Activated naive CD4-positive, alpha-beta T cell treated with anti-CD3 and anti-CD28 coated beads, Interleukin-2, amount 50 U/mL, for 72 hours (primary cell): ENCODE data around the gene PPP1R15A. TPM values are rescaled to one million over a fixed set of nuclear protein-coding genes. Genes with fewer than 3 reads are reported as not detected.
"Not testable (repeated sequence)": the region's sequence is repeated elsewhere in the genome, so short reads cannot be mapped to it uniquely, and the experiment has no call there.

Source experiments
- ATAC-seq, 2 donors: fragments of 150-1000 bp; cut with Tn5 transposase; 2 replicates each; pipeline ENCODE4 v1.10.0; 2021; ENCODE audit warnings: mild to moderate bottlenecking in 2 of 2, moderate library complexity in 2 of 2
- DNase-seq, 2 donors: peaks; one replicate each; pipeline ENCODE4 v3.0.0; 2021 to 2022; ENCODE audit warnings: low spot score in 2 of 2
- H3K27ac Mint-ChIP-seq, 2 donors: one replicate each; pipeline ENCODE4 v1.8.0; 2022; ENCODE audit warnings: mild to moderate bottlenecking in 2 of 2, mixed read lengths in 2 of 2
- H3K36me3 Mint-ChIP-seq, 2 donors: one replicate each; pipeline ENCODE4 v1.8.0; 2022; ENCODE audit warnings: mixed read lengths in 2 of 2
- H3K9me3 Mint-ChIP-seq, 2 donors: one replicate each; pipeline ENCODE4 v1.8.0; 2022; ENCODE audit warnings: mixed read lengths in 2 of 2
- total RNA-seq, 2 donors: library from RNA; stranded (reverse); gene quantifications; one replicate each; pipeline ENCODE4 v1.2.3, GENCODE V29; 2022

PPP1R15A gene
- total RNA-seq, 2 donors from 2014 or later: 93.1 to 133 TPM

DNA sequence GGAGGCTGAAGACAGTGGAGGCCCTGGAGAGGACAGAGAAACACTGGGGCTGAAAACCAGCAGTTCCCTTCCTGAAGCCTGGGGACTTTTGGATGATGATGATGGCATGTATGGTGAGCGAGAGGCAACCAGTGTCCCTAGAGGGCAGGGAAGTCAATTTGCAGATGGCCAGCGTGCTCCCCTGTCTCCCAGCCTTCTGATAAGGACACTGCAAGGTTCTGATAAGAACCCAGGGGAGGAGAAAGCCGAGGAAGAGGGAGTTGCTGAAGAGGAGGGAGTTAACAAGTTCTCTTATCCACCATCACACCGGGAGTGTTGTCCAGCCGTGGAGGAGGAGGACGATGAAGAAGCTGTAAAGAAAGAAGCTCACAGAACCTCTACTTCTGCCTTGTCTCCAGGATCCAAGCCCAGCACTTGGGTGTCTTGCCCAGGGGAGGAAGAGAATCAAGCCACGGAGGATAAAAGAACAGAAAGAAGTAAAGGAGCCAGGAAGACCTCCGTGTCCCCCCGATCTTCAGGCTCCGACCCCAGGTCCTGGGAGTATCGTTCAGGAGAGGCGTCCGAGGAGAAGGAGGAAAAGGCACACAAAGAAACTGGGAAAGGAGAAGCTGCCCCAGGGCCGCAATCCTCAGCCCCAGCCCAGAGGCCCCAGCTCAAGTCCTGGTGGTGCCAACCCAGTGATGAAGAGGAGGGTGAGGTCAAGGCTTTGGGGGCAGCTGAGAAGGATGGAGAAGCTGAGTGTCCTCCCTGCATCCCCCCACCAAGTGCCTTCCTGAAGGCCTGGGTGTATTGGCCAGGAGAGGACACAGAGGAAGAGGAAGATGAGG lies 1.5 kb downstream of the PPP1R15A start:
- Mint-ChIP-seq H3K27ac (peak overlapping the region; percentile 100), H3K9me3 (no peaks in the 10 kb centered on the region), H3K36me3 (peaks cover 42 to 61% of the 10 kb centered on the region in 2 donors)
- ATAC-seq (no peak), DNase-seq (peak in 1 of 2 donors; percentile 40)

DNA sequence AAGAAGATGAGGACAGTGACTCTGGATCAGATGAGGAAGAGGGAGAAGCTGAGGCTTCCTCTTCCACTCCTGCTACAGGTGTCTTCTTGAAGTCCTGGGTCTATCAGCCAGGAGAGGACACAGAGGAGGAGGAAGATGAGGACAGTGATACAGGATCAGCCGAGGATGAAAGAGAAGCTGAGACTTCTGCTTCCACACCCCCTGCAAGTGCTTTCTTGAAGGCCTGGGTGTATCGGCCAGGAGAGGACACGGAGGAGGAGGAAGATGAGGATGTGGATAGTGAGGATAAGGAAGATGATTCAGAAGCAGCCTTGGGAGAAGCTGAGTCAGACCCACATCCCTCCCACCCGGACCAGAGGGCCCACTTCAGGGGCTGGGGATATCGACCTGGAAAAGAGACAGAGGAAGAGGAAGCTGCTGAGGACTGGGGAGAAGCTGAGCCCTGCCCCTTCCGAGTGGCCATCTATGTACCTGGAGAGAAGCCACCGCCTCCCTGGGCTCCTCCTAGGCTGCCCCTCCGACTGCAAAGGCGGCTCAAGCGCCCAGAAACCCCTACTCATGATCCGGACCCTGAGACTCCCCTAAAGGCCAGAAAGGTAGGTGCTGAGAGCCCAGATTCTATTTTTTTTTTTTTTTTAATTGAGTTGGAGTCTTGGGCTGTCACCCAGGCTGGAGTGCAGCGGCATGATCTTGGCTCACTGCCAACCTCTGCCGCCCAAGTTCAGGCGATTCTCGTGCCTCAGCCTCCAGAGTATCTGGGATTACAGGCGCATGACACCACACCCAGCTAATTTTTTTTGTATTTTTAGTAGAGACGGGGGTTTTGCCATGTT lies 2.3 kb downstream of the PPP1R15A start:
- ATAC-seq (peak; percentile 3), DNase-seq (peak in 1 of 2 donors; percentile 51)
- Mint-ChIP-seq H3K36me3 (peaks cover 42 to 62% of the 10 kb centered on the region in 2 donors), H3K27ac (peak overlapping the region; percentile 100), H3K9me3 (no peaks in the 10 kb centered on the region)

DNA sequence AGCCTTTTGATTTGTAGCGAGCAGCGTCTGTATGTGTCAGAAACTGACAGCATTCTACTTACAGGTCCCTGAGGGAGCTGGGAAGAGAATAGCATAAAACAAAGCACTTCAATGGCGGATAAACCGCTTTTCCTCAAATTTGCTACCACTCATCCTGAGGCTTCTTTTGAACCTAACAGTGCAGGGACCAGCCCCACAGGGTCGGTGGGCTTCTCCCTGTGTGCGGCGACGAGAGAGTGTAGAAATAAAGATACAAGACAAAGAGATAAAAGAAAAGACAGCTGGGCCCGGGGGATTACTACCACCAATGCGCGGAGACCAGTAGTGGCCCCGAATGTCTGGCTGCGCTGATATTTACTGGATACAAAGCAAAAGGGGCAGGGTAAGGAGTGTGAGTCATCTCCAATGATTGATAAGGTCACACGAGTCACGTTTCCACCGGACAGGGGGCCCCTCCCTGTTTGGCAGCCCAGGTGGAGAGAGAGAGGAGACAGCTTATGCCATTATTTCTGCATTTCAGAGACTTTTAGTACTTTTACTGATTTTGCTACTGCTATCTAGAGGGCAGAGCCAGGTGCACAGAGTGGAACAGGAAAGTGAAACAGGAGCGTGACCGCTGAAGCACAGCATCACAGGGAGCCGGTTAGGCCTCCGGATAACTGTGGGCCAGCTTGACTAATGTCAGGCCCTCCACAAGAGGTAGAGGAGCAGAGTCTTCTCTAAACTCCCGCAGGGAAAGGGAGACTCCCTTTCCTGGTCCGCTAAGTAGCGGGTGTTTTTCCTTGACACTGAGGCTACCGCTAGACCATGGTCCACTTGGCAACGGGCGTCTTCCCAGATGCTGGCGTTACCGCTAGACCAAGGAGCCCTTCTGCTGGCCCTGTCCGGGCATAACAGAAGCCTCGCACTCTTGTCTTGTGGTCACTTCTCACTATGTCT lies 4.1 kb downstream of the PPP1R15A start:
- DNase-seq: peak; percentile 67 to 77
- ATAC-seq, H3K9me3 Mint-ChIP-seq: not testable (repeated sequence)
- Mint-ChIP-seq H3K27ac (peak overlapping the region; percentile 100), H3K36me3 (peaks cover 42 to 62% of the 10 kb centered on the region in 2 donors)

DNA sequence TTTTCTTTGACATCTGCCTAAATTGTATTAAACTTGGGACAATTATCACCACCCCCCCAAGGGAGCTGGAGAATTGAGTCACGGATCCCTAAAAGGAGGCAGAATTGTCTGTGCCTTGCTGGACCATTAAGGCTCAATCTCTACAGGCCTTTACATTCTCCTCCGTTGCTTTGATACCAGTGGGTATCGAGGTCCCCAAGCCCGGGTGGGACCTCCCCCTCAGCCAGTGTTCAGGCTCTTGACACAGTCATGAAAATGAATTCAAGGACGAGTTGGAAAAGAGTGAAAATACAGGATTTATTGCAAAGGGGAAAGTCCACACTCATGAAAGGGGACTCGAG lies 5.6 kb downstream of the PPP1R15A start:
- no peak for ATAC-seq
- H3K27ac Mint-ChIP-seq: peak overlapping the region; percentile 79 to 88
- no peaks in the 10 kb centered on the region for H3K9me3 Mint-ChIP-seq
- no peak for DNase-seq
- H3K36me3 Mint-ChIP-seq: peaks cover 34 to 55% of the 10 kb centered on the region in 2 donors

DNA sequence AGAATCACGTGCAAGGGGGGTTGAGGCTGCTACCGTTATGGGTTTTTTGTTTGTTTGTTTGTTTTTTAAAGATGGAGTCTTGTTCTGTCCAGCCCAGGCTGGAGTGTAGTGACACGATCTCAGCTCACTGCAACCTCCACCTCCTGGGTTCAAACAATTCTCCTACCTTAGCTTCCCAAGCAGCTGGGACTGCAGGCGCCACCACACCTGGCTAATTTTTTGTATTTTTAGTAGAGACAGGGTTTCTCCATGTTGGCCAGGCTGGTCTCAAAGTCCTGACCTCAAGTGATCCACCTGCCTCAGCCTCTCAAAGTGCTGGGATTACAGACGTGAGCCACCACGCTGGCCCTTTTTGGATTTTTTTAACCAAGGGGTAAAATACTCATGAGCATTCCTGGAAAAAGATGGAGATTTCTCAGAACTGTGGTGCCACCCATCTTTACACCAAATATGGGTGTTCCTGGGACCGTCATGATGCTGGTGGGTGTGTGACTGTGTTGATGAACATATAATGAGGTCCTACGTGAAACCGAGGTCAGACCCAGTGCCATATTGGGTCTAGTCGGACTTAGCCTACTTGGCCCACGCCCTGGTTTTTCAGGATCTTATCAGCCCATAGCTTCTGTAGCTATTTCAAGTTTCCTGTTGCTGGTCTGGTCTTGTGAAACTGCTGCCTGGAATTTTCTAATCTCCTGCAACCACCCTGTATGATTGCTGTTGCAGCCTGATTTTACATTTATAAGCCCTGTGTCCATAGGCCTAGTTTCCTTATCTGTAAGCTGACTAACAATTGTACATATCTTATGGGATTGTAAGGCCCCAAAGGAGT lies 6.2 kb downstream of the PPP1R15A start:
- ATAC-seq (no peak), DNase-seq (peak in 1 of 2 donors; percentile 37)
- H3K9me3 Mint-ChIP-seq: no peaks in the 10 kb centered on the region
- H3K27ac Mint-ChIP-seq: peak overlapping the region; percentile 79 to 88
- peaks cover 29 to 49% of the 10 kb centered on the region in 2 donors for H3K36me3 Mint-ChIP-seq

DNA sequence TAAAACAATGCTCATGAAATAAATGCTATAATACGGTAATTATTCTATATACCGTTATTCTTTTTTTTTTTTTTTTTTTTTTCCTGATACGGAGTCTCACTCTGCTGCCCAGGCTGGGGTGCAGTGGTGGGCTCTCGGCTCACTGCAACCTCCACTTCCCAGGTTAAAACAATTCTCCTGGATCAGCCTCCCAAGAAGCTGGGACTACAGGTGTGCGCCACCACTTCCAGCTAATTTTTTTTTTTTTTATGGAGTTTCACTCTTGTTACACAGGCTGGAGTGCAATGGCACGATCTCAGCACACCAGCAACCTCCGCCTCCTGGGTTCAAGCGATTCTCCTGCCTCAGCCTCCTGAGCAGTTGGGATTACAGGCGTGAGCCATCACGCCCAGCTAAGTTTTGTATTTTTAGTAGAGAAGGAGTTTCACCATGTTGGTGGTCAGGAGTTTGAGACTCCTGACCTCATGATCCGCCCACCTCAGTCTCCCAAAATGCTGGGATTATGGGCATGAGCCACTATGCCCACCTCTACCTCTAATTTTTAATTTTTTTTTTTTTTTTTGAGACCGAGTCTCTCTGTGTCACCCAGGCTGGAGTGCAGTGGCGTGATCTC lies 6.9 kb downstream of the PPP1R15A start:
- Mint-ChIP-seq H3K36me3 (peaks cover 21 to 42% of the 10 kb centered on the region in 2 donors), H3K27ac (peak overlapping the region in 1 of 2 donors; percentile 92), H3K9me3 (no peaks in the 10 kb centered on the region)
- ATAC-seq (no peak), DNase-seq (no peak)

DNA sequence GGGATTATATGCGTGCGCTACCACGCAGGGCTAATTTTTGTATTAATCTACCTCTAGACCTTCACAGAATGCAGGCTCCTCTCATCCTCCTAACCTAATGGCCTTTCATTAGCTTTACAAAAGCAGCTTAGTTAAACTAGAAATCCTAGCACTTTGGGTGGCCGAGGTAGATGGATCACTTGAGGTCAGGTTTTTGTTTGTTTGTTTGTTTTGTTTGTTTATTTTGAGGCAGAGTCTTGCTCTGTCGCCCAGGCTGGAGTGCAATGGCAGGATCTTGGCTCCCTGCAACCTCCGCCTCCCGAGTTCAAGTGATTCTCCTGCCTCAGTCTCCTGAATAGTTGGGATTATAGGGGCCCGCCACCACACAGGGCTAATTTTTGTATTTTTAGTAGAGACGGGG lies 7.5 kb downstream of the PPP1R15A start:
- not testable (repeated sequence) for DNase-seq

DNA sequence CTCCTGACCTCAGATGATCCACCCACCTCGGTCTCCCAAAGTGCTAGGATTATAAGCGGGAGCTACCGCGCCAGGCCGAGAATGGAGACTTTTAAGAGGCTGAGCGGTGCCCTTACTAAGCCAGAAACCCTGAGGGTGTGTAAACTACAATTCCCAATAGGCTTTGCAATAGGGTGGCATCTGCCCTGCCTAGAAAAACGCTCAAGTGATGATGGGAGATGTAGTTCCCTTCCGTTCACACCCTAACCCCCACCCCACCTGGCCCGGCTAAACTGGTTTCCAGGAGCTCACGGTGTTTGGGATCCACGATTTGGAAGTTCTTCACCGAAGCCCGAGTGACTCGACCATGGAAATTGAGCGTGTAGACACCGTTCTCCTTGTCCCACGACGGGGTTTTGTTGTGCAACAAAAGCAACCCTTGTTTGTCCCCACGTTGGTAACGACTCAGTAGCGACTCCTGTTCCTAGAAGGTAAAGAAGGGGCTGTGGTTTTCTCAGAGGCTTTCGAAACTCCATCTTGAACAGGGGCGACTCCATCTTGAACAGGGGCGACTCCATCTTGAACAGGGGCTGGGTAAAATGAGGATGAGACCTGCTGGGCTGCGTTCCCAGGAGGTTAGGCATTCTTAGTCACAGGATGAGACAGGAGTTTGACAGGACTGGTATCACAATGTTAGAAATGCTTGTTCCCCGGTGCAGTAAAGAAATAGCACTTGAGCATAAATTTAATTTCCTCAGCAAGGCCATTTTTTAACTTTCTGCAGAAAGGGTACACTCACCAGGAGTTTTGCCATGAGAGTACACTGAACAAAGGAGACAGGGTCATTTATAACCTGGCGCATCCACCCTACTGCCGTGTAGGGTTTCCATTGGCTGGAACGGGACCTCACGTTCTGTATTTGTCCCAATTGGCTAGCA lies 9.8 kb downstream of the PPP1R15A start:
- H3K36me3 Mint-ChIP-seq: peaks cover 7 to 17% of the 10 kb centered on the region in 2 donors
- H3K27ac Mint-ChIP-seq: peak overlapping the region; percentile 64 to 73
- ATAC-seq: peak; percentile 9 to 32
- no peaks in the 10 kb centered on the region for H3K9me3 Mint-ChIP-seq
- DNase-seq: no peak

More for the DNA sequence above, 7.5 kb downstream of the PPP1R15A start:
- H3K9me3 Mint-ChIP-seq, ATAC-seq: not testable (repeated sequence)
- Mint-ChIP-seq H3K36me3 (peaks cover 16 to 36% of the 10 kb centered on the region in 2 donors), H3K27ac (peak overlapping the region; percentile 53 to 92)

DNA sequence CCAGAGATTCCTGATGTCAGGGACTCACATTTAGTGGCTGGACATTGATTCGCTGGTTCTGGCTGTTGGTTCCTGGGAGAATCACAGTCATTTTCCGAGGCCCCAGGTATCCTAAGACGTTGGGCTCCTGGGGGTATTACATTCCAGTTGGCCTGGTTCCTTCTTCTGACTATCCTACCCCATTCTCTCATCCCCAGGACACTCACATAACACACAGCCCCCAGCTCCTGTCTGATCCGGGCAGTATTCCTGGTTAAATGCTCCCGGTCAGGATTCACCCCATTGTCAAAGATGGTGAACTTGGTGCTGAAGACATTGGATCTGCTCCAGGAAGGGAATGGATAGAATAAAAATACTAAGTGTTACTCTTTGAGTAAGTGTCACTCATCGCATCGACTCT lies 11.5 kb downstream of the PPP1R15A start:
- Mint-ChIP-seq H3K27ac (peak overlapping the region in 1 of 2 donors; percentile 76), H3K9me3 (no peaks in the 10 kb centered on the region), H3K36me3 (peaks cover 0 to under 1% of the 10 kb centered on the region in 2 donors)
- no peak for DNase-seq
- ATAC-seq: peak in 1 of 2 donors; percentile 2

DNA sequence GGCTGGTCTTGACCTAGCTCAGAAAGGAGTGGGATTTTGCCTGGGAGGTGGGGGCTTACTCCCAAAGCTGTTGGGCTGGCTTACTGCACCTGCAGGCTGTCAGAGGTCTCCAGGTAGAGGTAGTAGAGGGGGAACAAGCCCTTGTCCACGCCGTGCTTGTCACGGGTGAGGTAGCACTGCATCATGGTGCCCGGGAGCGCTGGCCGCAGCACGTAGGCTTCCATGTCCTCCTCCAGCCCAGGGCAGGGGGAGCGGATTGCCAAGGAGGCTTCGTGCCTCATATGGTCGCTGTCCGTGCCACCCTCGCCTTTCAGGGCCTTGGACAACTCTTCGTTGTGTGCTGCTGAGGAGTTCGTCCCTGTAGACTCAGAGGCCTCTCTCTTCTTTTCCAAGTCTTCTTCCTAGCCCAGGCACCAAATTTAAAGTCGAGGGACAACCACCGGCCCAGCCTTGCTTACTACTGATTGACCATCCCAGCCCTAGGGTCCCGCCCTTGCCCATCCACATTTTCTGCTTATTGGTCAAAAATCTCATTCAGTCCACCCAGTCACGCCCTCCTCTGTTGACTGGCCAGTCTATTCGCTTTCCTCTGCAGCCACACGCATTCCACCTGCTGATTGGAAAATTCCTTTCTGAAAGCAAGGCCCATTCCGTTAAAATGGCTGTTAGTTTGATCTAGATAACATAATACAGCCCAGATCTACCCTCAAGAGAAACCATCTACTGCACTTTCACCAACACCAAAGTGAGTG lies 15.8 kb downstream of the PPP1R15A start:
- DNase-seq: no peak
- ATAC-seq: no peak
- Mint-ChIP-seq H3K36me3 (no peaks in the 10 kb centered on the region), H3K27ac (no peak overlapping the region), H3K9me3 (no peaks in the 10 kb centered on the region)

DNA sequence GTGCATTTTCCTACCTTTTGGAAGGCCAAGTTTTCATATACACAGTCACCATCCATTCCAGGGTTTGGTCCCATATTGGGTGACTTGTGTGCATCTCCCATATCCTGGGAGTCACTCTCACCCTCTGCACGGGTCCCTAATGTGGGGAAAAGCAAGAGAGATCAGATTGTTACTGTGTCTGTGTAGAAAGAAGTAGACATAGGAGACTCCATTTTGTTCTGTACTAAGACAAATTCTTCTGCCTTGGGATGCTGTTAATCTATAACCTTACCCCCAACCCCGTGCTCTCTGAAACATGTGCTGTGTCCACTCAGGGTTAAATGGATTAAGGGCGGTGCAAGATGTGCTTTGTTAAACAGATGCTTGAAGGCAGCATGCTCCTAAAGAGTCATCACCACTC lies 17.3 kb downstream of the PPP1R15A start:
- H3K9me3 Mint-ChIP-seq, H3K27ac Mint-ChIP-seq, H3K36me3 Mint-ChIP-seq, DNase-seq, ATAC-seq: not testable (repeated sequence)

DNA sequence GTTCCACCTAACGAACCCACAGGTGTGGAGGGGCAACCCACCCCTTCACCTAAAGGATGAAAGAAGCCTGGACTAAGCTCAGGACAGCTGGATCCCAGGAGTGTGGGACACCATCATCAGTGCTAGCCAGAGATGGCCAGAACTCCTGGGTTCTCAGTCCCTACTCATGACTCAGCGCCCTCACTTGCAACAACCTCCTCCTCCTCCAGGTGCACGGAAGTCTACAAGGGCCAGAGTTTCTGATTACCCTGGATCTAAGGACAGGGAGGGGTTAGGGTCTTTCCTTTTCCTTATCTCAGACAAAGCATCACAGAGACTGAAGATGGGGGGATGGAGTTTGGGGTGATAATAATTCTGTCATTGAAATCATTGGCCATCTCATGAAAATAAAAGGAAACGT lies 18.3 kb downstream of the PPP1R15A start:
- Mint-ChIP-seq H3K27ac (peak overlapping the region in 1 of 2 donors; percentile 61), H3K36me3 (no peaks in the 10 kb centered on the region), H3K9me3 (no peaks in the 10 kb centered on the region)
- DNase-seq (no peak), ATAC-seq (no peak)

DNA sequence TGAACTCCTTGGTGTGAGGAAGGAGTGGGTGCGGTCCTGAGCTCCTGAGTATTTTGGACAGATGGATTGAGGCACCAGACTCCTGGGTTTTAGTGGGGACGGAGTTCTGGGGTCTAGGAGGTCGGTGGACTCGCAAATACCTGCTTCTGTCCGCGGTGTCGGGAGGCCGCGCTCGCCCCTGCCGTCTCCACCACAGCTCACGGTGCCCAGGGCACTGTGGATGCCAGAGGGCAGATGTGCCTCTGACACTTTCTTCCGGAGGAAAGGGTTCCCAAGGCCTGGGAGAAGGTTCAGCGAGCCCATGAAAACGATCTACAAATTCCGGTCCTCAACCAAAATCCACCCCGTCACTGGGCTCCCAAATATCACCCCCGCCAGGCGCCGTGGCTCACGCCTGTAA lies 23.0 kb downstream of the PPP1R15A start:
- no peaks in the 10 kb centered on the region for H3K9me3 Mint-ChIP-seq
- ATAC-seq (no peak), DNase-seq (no peak)
- no peak overlapping the region for H3K27ac Mint-ChIP-seq
- H3K36me3 Mint-ChIP-seq: peaks cover 2 to 3% of the 10 kb centered on the region in 2 donors
